CD4-positive, alpha-beta T cell treated with Interleukin-2 at 100 ng/mL for 4 hours (primary cell): ENCODE measurements around the gene STMP1.
"Not testable (repeated sequence)": the region's sequence is repeated elsewhere in the genome, so short reads cannot be mapped to it uniquely, and the experiment has no call there.

Experiments used
- DNase-seq: peaks from one replicate; pipeline ENCODE4 v3.0.0-alpha.2; 2020; ENCODE audit warnings: low spot score

STMP1 gene

GRCh38 chr7:135662373-135663114, at the start of gene STMP1:
Gene STMP1 (plus strand): TSS chr7:135662514.
- DNase-seq: peak; percentile 94

GRCh38 chr7:135616136-135616535, 46.2 kb upstream of the STMP1 start:
- no peak for DNase-seq

GRCh38 chr7:135617781-135618180, 44.5 kb upstream of the STMP1 start:
- DNase-seq: no peak

- no peak for DNase-seq
Measured at GRCh38 chr7:135618510-135618909, 43.8 kb upstream of the STMP1 start.

GRCh38 chr7:135620447-135620846, 41.9 kb upstream of the STMP1 start:
- DNase-seq: no peak

- peak; percentile 54 for DNase-seq
Measured at GRCh38 chr7:135620980-135621850, 41.1 kb upstream of the STMP1 start.

- DNase-seq: no peak
Measured at GRCh38 chr7:135634191-135634878, 28.0 kb upstream of the STMP1 start.

- not testable (repeated sequence) for DNase-seq
Measured at GRCh38 chr7:135639690-135640089, 22.6 kb upstream of the STMP1 start.

GRCh38 chr7:135644154-135644553, 18.2 kb upstream of the STMP1 start:
- no peak for DNase-seq

GRCh38 chr7:135644729-135645128, 17.6 kb upstream of the STMP1 start:
- no peak for DNase-seq

GRCh38 chr7:135645296-135645904, 16.9 kb upstream of the STMP1 start:
- DNase-seq: peak; percentile 51

GRCh38 chr7:135647755-135648154, 14.6 kb upstream of the STMP1 start:
- no peak for DNase-seq

GRCh38 chr7:135648235-135648634, 14.1 kb upstream of the STMP1 start:
- no peak for DNase-seq

- no peak for DNase-seq
Measured at GRCh38 chr7:135650831-135651573, 11.3 kb upstream of the STMP1 start.

GRCh38 chr7:135653340-135654080, 8.8 kb upstream of the STMP1 start:
- no peak for DNase-seq

GRCh38 chr7:135658564-135658963, 3.8 kb upstream of the STMP1 start:
- DNase-seq: no peak

GRCh38 chr7:135659159-135659846, 3.0 kb upstream of the STMP1 start:
- DNase-seq: no peak

GRCh38 chr7:135661311-135662122, 797 bp upstream of the STMP1 start:
- peak; percentile 12 for DNase-seq

- no peak for DNase-seq
Measured at GRCh38 chr7:135662123-135662372, 266 bp upstream of the STMP1 start.
